SK-N-SH (cell line): ENCODE data around the gene ICAM5. TPM values are rescaled to one million over a fixed set of nuclear protein-coding genes. Genes with fewer than 3 reads are reported as not detected.
A peak's percentile ranks its signal among the peaks of the same experiment; 100 is the strongest.

Experiments
- CTCF ChIA-PET: fragments of 300-600, 350-600 bp; formaldehyde crosslinking; extraction: SDS; loops from one replicate; lab custom pipeline; 2021; lab: Yijun Ruan, JAX
- POLR2A ChIA-PET: fragments of 350-600 bp; sonication (Branson Sonifier 250); formaldehyde crosslinking; extraction: SDS; loops from one replicate; lab custom pipeline; 2020; ENCODE audit warnings: antibody characterized with exemption, inconsistent platforms; lab: Yijun Ruan, JAX
- DNase-seq: peaks from one replicate; pipeline ENCODE4 v3.0.0; 2012
- H2AFZ ChIP-seq: fragments of 200-600 bp; sonication (generic); 2 replicates; pipeline ENCODE4 v1.8.1; 2016; ENCODE audit warnings: antibody characterized with exemption, mild to moderate bottlenecking, low read depth
- H3F3A ChIP-seq: fragments of 200-600 bp; sonication (generic); replicated peaks from 2 replicates; pipeline ENCODE3; 2016; ENCODE audit warnings: antibody characterized with exemption, mild to moderate bottlenecking; ENCODE audit not compliant: insufficient read depth
- H3K27ac ChIP-seq, 2 experiments: fragments of 200-500 bp in 1 of 2; fragments of 200-600 bp in 1 of 2; sonication (Bioruptor generic) in 1 of 2; sonication (generic), shearing (Covaris generic) in 1 of 2; 2 replicates each; pipeline versions ENCODE4 v1.5.1 to v1.6.1; 2014 to 2016; ENCODE audit warnings: low read depth in 2 of 2, inconsistent platforms in 1 of 2, low read length in 1 of 2, mild to moderate bottlenecking in 1 of 2, mixed read lengths in 1 of 2
- H3K27me3 ChIP-seq: fragments of 200-600 bp; sonication (generic), shearing (Covaris generic); 2 replicates; pipeline ENCODE4 v1.6.1; 2016; ENCODE audit warnings: mixed run types; ENCODE audit not compliant: insufficient read depth
- H3K36me3 ChIP-seq, 2 experiments: fragments of 200-500 bp in 1 of 2; fragments of 200-600 bp in 1 of 2; sonication (Bioruptor generic) in 1 of 2; sonication (generic) in 1 of 2; replicated peaks in 1 of 2; 2 replicates each; pipeline versions ENCODE3 to v1.5.1; 2014 to 2016; ENCODE audit warnings: low read length in 1 of 2, mild to moderate bottlenecking in 1 of 2; ENCODE audit not compliant: insufficient read depth in 2 of 2, control insufficient read depth in 1 of 2
- H3K4me1 ChIP-seq, 2 experiments: fragments of 200-500 bp in 1 of 2; fragments of 200-600 bp in 1 of 2; sonication (Bioruptor generic) in 1 of 2; sonication (generic), shearing (Covaris generic) in 1 of 2; 2 replicates each; pipeline versions ENCODE4 v1.5.1 to v1.6.1; 2014 to 2016; ENCODE audit warnings: low read depth in 1 of 2, low read length in 1 of 2, mixed run types in 1 of 2; ENCODE audit not compliant: insufficient read depth in 2 of 2, control insufficient read depth in 1 of 2
- H3K4me2 ChIP-seq: fragments of 200-600 bp; sonication (generic), shearing (Covaris generic); 2 replicates; pipeline ENCODE4 v1.6.1; 2017; ENCODE audit warnings: mixed run types
- H3K4me3 ChIP-seq, 2 experiments: fragments of 200-500 bp in 1 of 2; fragments of 200-600 bp in 1 of 2; sonication (Bioruptor generic) in 1 of 2; sonication (generic), shearing (Covaris generic) in 1 of 2; 2 replicates each; pipeline versions ENCODE4 v1.5.1 to v1.8.1; 2014 to 2016; ENCODE audit warnings: low read depth in 2 of 2, inconsistent platforms in 1 of 2, low read length in 1 of 2, mild to moderate bottlenecking in 1 of 2, mixed read lengths in 1 of 2, moderate library complexity in 1 of 2
- H3K79me2 ChIP-seq: fragments of 200-600 bp; sonication (generic); 2 replicates; pipeline ENCODE4 v1.8.1; 2017; ENCODE audit warnings: mild to moderate bottlenecking; ENCODE audit not compliant: insufficient read depth
- H3K9ac ChIP-seq: fragments of 200-600 bp; sonication (generic); 2 replicates; pipeline ENCODE4 v1.6.1; 2017; ENCODE audit warnings: mixed run types
- H3K9me2 ChIP-seq: fragments of 200-600 bp; sonication (generic); 2 replicates; pipeline ENCODE4 v1.6.1; 2017; ENCODE audit warnings: mixed run types
- H3K9me3 ChIP-seq: fragments of 200-600 bp; sonication (generic); 2 replicates; pipeline ENCODE4 v1.6.1; 2017; ENCODE audit warnings: mixed run types, mild to moderate bottlenecking, moderate library complexity
- H4K20me1 ChIP-seq: fragments of 200-600 bp; sonication (generic); 2 replicates; pipeline ENCODE4 v1.6.1; 2017; ENCODE audit warnings: mild to moderate bottlenecking, mixed run types; ENCODE audit not compliant: insufficient read depth
- CHD2 ChIP-seq: fragments of 150-350 bp; IDR thresholded peaks from 2 replicates; pipeline ENCODE4 v1.6.1; 2018; ENCODE audit warnings: low read length; ENCODE audit not compliant: partially characterized antibody
- ELF1 ChIP-seq: IDR thresholded peaks from 2 replicates; pipeline ENCODE4 v1.4.0; 2012
- EP300 ChIP-seq, 2 experiments: IDR thresholded peaks; 2 replicates each; pipeline versions ENCODE4 v1.4.0 to v1.6.1; 2012; ENCODE audit warnings: borderline replicate concordance in 1 of 2, low read depth in 1 of 2, low read length in 1 of 2
- FOXJ3 ChIP-seq: sonication (generic); formaldehyde crosslinking; IDR thresholded peaks from 2 replicates; pipeline ENCODE4 v1.5.1; 2020; ENCODE audit warnings: mild to moderate bottlenecking, missing genetic modification reagents
- GABPA ChIP-seq: IDR thresholded peaks from 2 replicates; pipeline ENCODE4 v1.4.0; 2012; ENCODE audit warnings: low read depth, mild to moderate bottlenecking
- GATA2 ChIP-seq: sonication (generic); formaldehyde crosslinking; IDR thresholded peaks from 2 replicates; pipeline ENCODE4 v1.5.0; 2020; ENCODE audit warnings: mild to moderate bottlenecking, missing genetic modification reagents
- JUND ChIP-seq: IDR thresholded peaks from 2 replicates; pipeline ENCODE4 v1.4.0; 2012
- MAX ChIP-seq: IDR thresholded peaks from 2 replicates; pipeline ENCODE4 v1.4.0; 2012; ENCODE audit warnings: low read depth
- MXI1 ChIP-seq: IDR thresholded peaks from 2 replicates; pipeline ENCODE4 v1.6.1; 2012; ENCODE audit warnings: mild to moderate bottlenecking, low read depth, low read length, improper control_type of control experiment
- NFIC ChIP-seq: IDR thresholded peaks from 2 replicates; pipeline ENCODE4 v1.4.0; 2012; ENCODE audit warnings: borderline replicate concordance
- NRF1 ChIP-seq: IDR thresholded peaks from 2 replicates; pipeline ENCODE4 v1.6.1; 2012; ENCODE audit warnings: low read depth, mild to moderate bottlenecking, low read length
- PBX3 ChIP-seq: IDR thresholded peaks from 2 replicates; pipeline ENCODE4; 2012
- POLR2AphosphoS5 ChIP-seq: IDR thresholded peaks from 2 replicates; pipeline ENCODE4 v1.6.1; 2012; ENCODE audit warnings: low read depth, low read length
- RAD21 ChIP-seq: IDR thresholded peaks from 2 replicates; pipeline ENCODE4 v1.6.1; 2012; ENCODE audit warnings: mild to moderate bottlenecking, low read length
- RFX5 ChIP-seq: IDR thresholded peaks from 2 replicates; pipeline ENCODE4 v1.6.1; 2012; ENCODE audit warnings: mild to moderate bottlenecking, improper control_type of control experiment, low read length
- RXRA ChIP-seq: IDR thresholded peaks from 2 replicates; pipeline ENCODE4 v1.4.0; 2012; ENCODE audit warnings: low read depth, mild to moderate bottlenecking, borderline replicate concordance
- SMC3 ChIP-seq: IDR thresholded peaks from 2 replicates; pipeline ENCODE4 v1.6.1; 2012; ENCODE audit warnings: low read depth, low read length, improper control_type of control experiment
- TAF1 ChIP-seq: IDR thresholded peaks from 2 replicates; pipeline ENCODE4 v1.6.1; 2012; ENCODE audit warnings: low read depth, mild to moderate bottlenecking, low read length, moderate library complexity, borderline replicate concordance
- TEAD4 ChIP-seq: IDR thresholded peaks from 2 replicates; pipeline ENCODE4 v1.4.0; 2012; ENCODE audit warnings: mild to moderate bottlenecking, borderline replicate concordance; ENCODE audit not compliant: insufficient read depth
- YY1 ChIP-seq: IDR thresholded peaks from 2 replicates; pipeline ENCODE4 v1.4.0; 2012; ENCODE audit warnings: low read depth, mild to moderate bottlenecking
- ZBTB33 ChIP-seq: IDR thresholded peaks from 2 replicates; pipeline ENCODE4 v1.4.0; 2012; ENCODE audit warnings: low read depth, borderline replicate concordance
- WGBS: methylation state at CpG from one replicate; pipeline ENCODE4 v1.1.6; 2017; ENCODE audit warnings: low lambda C conversion rate; 5-methylcytosine and 5-hydroxymethylcytosine counted together
- polyA plus RNA-seq, 3 experiments: library from polyadenylated mRNA; depleted of rRNA; stranded (reverse); fragments of >200 nt; gene quantifications; 2 replicates each; pipeline ENCODE4 v1.2.3, GENCODE V29; 2012

ICAM5 gene
- polyA plus RNA-seq, 1 of the 3 experiments (the other 2 are of a cell fraction): 5.2 TPM

- ChIA-PET CTCF (interaction anchor here (1.0 to 3.4 kb wide), 3 partner anchors 13 to 19 kb away, joined by 3 to 10 read pairs (median 4); no protein-coding TSS in a partner anchor), POLR2A (no interaction called here)
- H3K4me1 ChIP-seq: no peaks in the 10 kb centered on the region
- H3K27ac ChIP-seq: no peak overlapping the region
- 87% methylated on average over 6 of the region's 6 CpGs for WGBS
- TF ChIP-seq EP300 (IDR thresholded peaks at IDR 0.05; ENCODE audit: borderline replicate concordance in 1 of 2, low read depth in 1 of 2, low read length in 1 of 2) (no peak), RAD21 (no peak), PBX3 (no peak), RFX5 (no peak), FOXJ3 (no peak), TEAD4 (no peak), POLR2AphosphoS5 (no peak), RXRA (no peak), GATA2 (CRISPR knock-in tag) (no peak), JUND (no peak), CHD2 (no peak)
- H3K36me3 ChIP-seq: no peaks in the 10 kb centered on the region
- no peaks in the 10 kb centered on the region for H4K20me1 ChIP-seq
- no peak overlapping the region for H3K9ac ChIP-seq
- H3K27me3 ChIP-seq: no peaks in the 10 kb centered on the region
- no peaks in the 10 kb centered on the region for H3K79me2 ChIP-seq
- no peak overlapping the region for H3K4me3 ChIP-seq
- no peak overlapping the region for H2AFZ ChIP-seq
- H3K9me2 ChIP-seq: no peaks in the 10 kb centered on the region
- DNase-seq: no peak
- no peak overlapping the region for H3K4me2 ChIP-seq
- H3K9me3 ChIP-seq: no peaks in the 10 kb centered on the region
- peaks cover 5% of the 10 kb centered on the region for H3F3A ChIP-seq
These were observed 43.2 kb upstream of the ICAM5 start for GRCh38 chr19:10246511-10246910.

GRCh38 chr19:10251792-10252694 lies 37.7 kb upstream of the ICAM5 start, which contains the start of gene MRPL4:
MRPL4 (plus strand) TSS chr19:10252214; CDS start chr19:10252254, 40 bp downstream.
- Histone ChIP-seq H2AFZ (peak within 1 kb of the TSS; percentile 82), H3K27ac (peak within 1 kb of the TSS; percentile 63 to 83), H3K27me3 (no peaks in the 10 kb centered on the region), H3K9me2 (no peaks in the 10 kb centered on the region), H3K9me3 (no peaks in the 10 kb centered on the region), H3K9ac (peak within 1 kb of the TSS; percentile 87), H4K20me1 (no peaks in the 10 kb centered on the region), H3K4me2 (peak within 1 kb of the TSS; percentile 96), H3K4me3 (peak within 1 kb of the TSS; percentile 67 to 69), H3K79me2 (peaks cover 21% of the 10 kb centered on the region), H3K4me1 (peaks cover 0 to 5% of the 10 kb centered on the region in 2 experiments; a peak in 1 of 4 replicates), H3K36me3 (peaks cover 0 to 9% of the 10 kb centered on the region in 2 experiments), H3F3A (peaks cover 5% of the 10 kb centered on the region)
- peak; percentile 94 for DNase-seq
- WGBS: under 1% methylated on average over 12 of the region's 77 CpGs
- ChIA-PET POLR2A (interaction anchor here (0.6 to 1.0 kb wide), 3 partner anchors 23 to 135 kb away, joined by 3 to 4 read pairs (median 3); no protein-coding TSS in a partner anchor), CTCF (interaction anchor here (0.6 to 3.1 kb wide), 5 partner anchors 18 to 251 kb away, joined by 3 to 38 read pairs (median 8); no protein-coding TSS in a partner anchor)
- TF ChIP-seq NFIC (no peak), CHD2 (peak; percentile 91), RFX5 (peak; percentile 52; the same call in 1 of the 2 replicates), TAF1 (peak; percentile 65; the same call in 1 of the 2 replicates), NRF1 (peak; percentile 43), ZBTB33 (peak; percentile 79; the same call in 1 of the 2 replicates), FOXJ3 (peak; percentile 45; the same call in 1 of the 2 replicates), YY1 (no peak), MAX (peak; percentile 90), PBX3 (0 out of 2 replicates have a peak, but pooled peaks have one; percentile 6), ELF1 (peak; percentile 78), GABPA (peak; percentile 54), SMC3 (no peak), POLR2AphosphoS5 (peak; percentile 85), TEAD4 (no peak), MXI1 (peak; percentile 97)
